MM.1S (cell line): ENCODE data around the gene KHNYN.

Experiments
- EZH2 ChIP-seq: fragments of 300-600 bp; sonication (generic); optimal IDR thresholded peaks from 2 replicates; pipeline ENCODE3; 2017; ENCODE audit warnings: low read depth, mild to moderate bottlenecking, antibody characterized with exemption, low read length, mixed read lengths
- TF ChIP-seq, protein P1 (sequence below): fragments of 300-600 bp; sonication (generic); IDR thresholded peaks from 2 replicates; pipeline ENCODE4 v1.5.1; 2016; ENCODE audit warnings: antibody characterized with exemption, low read length, mixed read lengths

- TF ChIP-seq, protein P1, sequence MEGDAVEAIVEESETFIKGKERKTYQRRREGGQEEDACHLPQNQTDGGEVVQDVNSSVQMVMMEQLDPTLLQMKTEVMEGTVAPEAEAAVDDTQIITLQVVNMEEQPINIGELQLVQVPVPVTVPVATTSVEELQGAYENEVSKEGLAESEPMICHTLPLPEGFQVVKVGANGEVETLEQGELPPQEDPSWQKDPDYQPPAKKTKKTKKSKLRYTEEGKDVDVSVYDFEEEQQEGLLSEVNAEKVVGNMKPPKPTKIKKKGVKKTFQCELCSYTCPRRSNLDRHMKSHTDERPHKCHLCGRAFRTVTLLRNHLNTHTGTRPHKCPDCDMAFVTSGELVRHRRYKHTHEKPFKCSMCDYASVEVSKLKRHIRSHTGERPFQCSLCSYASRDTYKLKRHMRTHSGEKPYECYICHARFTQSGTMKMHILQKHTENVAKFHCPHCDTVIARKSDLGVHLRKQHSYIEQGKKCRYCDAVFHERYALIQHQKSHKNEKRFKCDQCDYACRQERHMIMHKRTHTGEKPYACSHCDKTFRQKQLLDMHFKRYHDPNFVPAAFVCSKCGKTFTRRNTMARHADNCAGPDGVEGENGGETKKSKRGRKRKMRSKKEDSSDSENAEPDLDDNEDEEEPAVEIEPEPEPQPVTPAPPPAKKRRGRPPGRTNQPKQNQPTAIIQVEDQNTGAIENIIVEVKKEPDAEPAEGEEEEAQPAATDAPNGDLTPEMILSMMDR: no peak
- TF ChIP-seq EZH2: no peak
These were observed 35.5 kb upstream of the KHNYN start for GRCh38 chr14:24394275-24394674.
